A673 (cell line): ENCODE data around the gene TM2D3. TPM values are rescaled to one million over a fixed set of nuclear protein-coding genes. Genes with fewer than 3 reads are reported as not detected.
"Not testable (repeated sequence)": the region's sequence is repeated elsewhere in the genome, so short reads cannot be mapped to it uniquely, and the experiment has no call there.

ENCODE experiments used
- BruUV-seq: library from RNA; stranded (reverse); fragments of 400-500 nt; replicated peaks from 2 replicates; lab custom pipeline; 2021; lab: Mats Ljungman, UMichigan
- CTCF ChIA-PET: fragments of 300-600 bp; sonication (Branson Sonifier 250); formaldehyde crosslinking; loops from one replicate; lab custom pipeline; 2022; ENCODE audit warnings: antibody characterized with exemption; lab: Charles Lee
- POLR2A ChIA-PET: fragments of 300-600 bp; sonication (Branson Sonifier 250); formaldehyde crosslinking; loops from one replicate; lab custom pipeline; 2022; ENCODE audit warnings: antibody characterized with exemption; ENCODE audit not compliant: low non-redundant PET; lab: Charles Lee
- DNase-seq: peaks from one replicate; pipeline ENCODE4 v3.0.0-alpha.2; 2015; ENCODE audit warnings: low spot score
- H3K27ac ChIP-seq: fragments of 200-600 bp; sonication (generic); 2 replicates; pipeline ENCODE4 v1.5.1; 2016; ENCODE audit warnings: mixed run types, low read depth, mild to moderate bottlenecking, mixed read lengths, antibody characterized with exemption, low read length; ENCODE audit not compliant: poor library complexity, severe bottlenecking
- H3K27me3 ChIP-seq: fragments of 200-600 bp; sonication (generic); replicated peaks from 2 replicates; pipeline ENCODE4 v1.6.1; 2017; ENCODE audit warnings: mixed run types, low read depth, mild to moderate bottlenecking, mixed read lengths, antibody characterized with exemption, low read length; ENCODE audit not compliant: insufficient read depth, poor library complexity
- H3K36me3 ChIP-seq: fragments of 200-600 bp; sonication (generic); 2 replicates; pipeline ENCODE4 v1.6.1; 2016; ENCODE audit warnings: mixed run types, mild to moderate bottlenecking, mixed read lengths, antibody characterized with exemption, low read length; ENCODE audit not compliant: insufficient read depth, poor library complexity, severe bottlenecking
- H3K4me1 ChIP-seq: fragments of 200-600 bp; sonication (generic); 2 replicates; pipeline ENCODE4 v1.6.1; 2017; ENCODE audit warnings: mixed run types, mild to moderate bottlenecking, mixed read lengths, antibody characterized with exemption, low read length; ENCODE audit not compliant: insufficient read depth, poor library complexity, severe bottlenecking
- H3K4me3 ChIP-seq: fragments of 200-600 bp; sonication (generic); 2 replicates; pipeline ENCODE4 v1.5.1; 2016; ENCODE audit warnings: low read depth, mixed run types, mild to moderate bottlenecking, mixed read lengths, low read length; ENCODE audit not compliant: poor library complexity, severe bottlenecking
- H3K9me3 ChIP-seq: fragments of 200-600 bp; sonication (generic); 2 replicates; pipeline ENCODE4 v1.6.1; 2016; ENCODE audit warnings: mixed run types, low read depth, mild to moderate bottlenecking, mixed read lengths, antibody characterized with exemption, low read length; ENCODE audit not compliant: poor library complexity, severe bottlenecking
- EZH2 ChIP-seq: fragments of 200-600 bp; sonication (generic); IDR thresholded peaks from 2 replicates; pipeline ENCODE4 v1.6.1; 2017; ENCODE audit warnings: borderline replicate concordance, low read depth, mild to moderate bottlenecking, mixed read lengths, antibody characterized with exemption, low read length; ENCODE audit not compliant: poor library complexity, severe bottlenecking
- intact Hi-C: fragments of 100-400 bp; cut with micrococcal nuclease; formaldehyde crosslinking; loops from one replicate; pipeline ENCODE4 v1.10.0; 2022; ENCODE audit not compliant: unreplicated experiment
- total RNA-seq: library from RNA; stranded (reverse); gene quantifications from 2 replicates; pipeline ENCODE4 v1.2.3, GENCODE V29; 2021
- TF ChIP-seq, protein P1 (sequence below): fragments of 300-800, 200-600 bp; sonication (generic); conservative IDR thresholded peaks from 2 replicates; pipeline ENCODE4 v1.5.1; 2017; ENCODE audit warnings: low read depth, mild to moderate bottlenecking, antibody characterized with exemption, low read length, moderate library complexity, mixed read lengths

TM2D3 gene
- total RNA-seq, 1 experiment from 2014 or later = 49.4 TPM

DNA sequence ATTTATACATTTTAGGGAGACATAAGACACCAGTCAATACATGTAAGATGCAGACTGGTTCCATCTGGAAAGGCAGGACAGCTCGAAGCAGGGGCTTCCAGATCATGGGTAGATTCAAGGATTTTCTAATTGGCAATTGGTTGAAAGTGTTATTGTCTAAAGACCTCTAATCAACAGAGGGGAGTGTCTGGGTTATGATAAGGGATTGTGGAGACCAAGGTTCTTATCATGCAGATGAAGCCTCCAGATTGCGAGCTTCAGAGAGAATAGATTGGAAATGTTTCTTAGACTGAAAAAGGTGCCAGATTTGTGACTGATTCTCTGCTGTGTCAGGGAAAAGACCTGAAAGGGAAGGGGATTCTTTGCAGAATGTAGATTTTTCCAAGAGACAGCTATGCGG, 15.1 kb downstream of the TM2D3 start:
- H3K27me3 ChIP-seq = no peaks in the 10 kb centered on the region
- H3K36me3 ChIP-seq = peaks cover 12% of the 10 kb centered on the region
- no peak overlapping the region for H3K4me3 ChIP-seq
- POLR2A ChIA-PET = no interaction called here
- CTCF ChIA-PET = interaction anchor here (0.5 kb wide), 1 partner anchor 18 kb away, joined by 3 read pairs; no protein-coding TSS in a partner anchor
- DNase-seq = no peak
- no peak overlapping the region for H3K27ac ChIP-seq
- no peaks in the 10 kb centered on the region for H3K9me3 ChIP-seq
- H3K4me1 ChIP-seq = peaks cover 12% of the 10 kb centered on the region
- intact Hi-C loops = no loop called here
- no TSS peak for BruUV-seq
- no peak for TF ChIP-seq EZH2
- TF ChIP-seq, protein P1, sequence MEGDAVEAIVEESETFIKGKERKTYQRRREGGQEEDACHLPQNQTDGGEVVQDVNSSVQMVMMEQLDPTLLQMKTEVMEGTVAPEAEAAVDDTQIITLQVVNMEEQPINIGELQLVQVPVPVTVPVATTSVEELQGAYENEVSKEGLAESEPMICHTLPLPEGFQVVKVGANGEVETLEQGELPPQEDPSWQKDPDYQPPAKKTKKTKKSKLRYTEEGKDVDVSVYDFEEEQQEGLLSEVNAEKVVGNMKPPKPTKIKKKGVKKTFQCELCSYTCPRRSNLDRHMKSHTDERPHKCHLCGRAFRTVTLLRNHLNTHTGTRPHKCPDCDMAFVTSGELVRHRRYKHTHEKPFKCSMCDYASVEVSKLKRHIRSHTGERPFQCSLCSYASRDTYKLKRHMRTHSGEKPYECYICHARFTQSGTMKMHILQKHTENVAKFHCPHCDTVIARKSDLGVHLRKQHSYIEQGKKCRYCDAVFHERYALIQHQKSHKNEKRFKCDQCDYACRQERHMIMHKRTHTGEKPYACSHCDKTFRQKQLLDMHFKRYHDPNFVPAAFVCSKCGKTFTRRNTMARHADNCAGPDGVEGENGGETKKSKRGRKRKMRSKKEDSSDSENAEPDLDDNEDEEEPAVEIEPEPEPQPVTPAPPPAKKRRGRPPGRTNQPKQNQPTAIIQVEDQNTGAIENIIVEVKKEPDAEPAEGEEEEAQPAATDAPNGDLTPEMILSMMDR = no peak

DNA sequence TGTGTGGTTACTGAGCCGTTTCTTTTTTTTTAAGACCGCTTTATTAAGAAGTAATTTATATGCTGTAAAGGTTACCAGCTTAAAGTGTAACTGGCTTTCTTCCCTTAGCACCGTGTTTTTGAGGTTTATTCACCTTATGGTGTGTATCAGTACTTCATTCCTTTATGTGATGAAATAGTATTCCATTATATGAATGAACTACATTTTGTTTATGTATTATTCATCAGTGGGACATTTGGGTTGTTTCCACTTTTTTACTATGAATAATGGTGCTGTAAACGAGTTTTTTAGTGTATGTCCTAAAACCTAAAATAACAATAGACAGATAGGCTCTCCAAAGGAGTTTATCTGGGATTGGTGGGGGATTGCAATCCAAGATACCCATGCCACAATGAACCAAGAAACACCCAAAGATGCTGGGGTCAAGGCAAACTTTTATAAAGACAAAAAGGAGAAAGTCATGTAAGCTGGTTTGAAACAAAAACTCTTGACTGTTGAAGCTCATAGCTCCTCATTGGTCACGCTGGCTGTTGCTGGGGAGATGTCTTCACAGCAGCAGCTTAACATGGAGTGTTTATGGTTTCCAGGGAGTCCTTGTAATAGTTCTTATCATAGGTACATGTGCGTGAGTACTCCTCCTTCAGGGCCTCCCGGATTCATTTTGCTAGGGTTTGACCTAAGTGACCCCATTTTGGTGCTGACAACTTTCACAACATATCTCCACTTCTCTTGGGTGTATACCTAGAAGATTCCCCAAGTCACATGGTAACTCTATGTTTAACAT, 16.0 kb downstream of the TM2D3 start:
- no peak for DNase-seq
- ChIA-PET CTCF (interaction anchor here (0.5 kb wide), 1 partner anchor 19 kb away, joined by 3 read pairs; no protein-coding TSS in a partner anchor), POLR2A (no interaction called here)
- Histone ChIP-seq H3K36me3 (peaks cover 12% of the 10 kb centered on the region), H3K4me3 (no peak overlapping the region), H3K9me3 (no peaks in the 10 kb centered on the region), H3K27me3 (no peaks in the 10 kb centered on the region), H3K4me1 (peaks cover 6% of the 10 kb centered on the region), H3K27ac (no peak overlapping the region)
- intact Hi-C loops = no loop called here
- TF ChIP-seq EZH2 = no peak
- TF ChIP-seq, protein P1 = no peak
- BruUV-seq = no TSS peak

DNA sequence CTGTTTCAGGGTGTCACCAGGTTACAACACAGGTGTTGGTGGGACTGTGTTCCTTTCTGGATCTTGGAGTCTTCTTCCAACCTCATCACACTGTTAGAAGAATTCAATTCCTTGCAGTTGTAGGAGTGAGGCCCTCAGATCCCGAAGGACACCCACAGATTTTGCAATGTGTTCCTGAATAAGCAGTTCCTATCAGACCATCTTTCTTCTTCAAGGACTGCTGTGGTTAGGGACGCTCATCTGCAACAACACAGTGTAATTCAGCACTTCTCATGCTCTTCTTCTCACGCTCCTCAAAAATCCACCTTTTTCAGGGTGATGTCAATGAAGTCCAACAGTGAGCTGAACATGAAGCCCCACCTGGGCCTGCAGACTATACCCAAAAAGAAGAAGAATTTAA, 18.8 kb downstream of the TM2D3 start:
- Histone ChIP-seq H3K4me1 (no peaks in the 10 kb centered on the region), H3K27me3 (no peaks in the 10 kb centered on the region), H3K4me3 (no peak overlapping the region), H3K9me3 (no peaks in the 10 kb centered on the region), H3K27ac (no peak overlapping the region), H3K36me3 (no peaks in the 10 kb centered on the region)
- TF ChIP-seq, protein P1 = no peak
- TF ChIP-seq EZH2 = no peak
- intact Hi-C loops = no loop called here
- POLR2A ChIA-PET = no interaction called here
- CTCF ChIA-PET = no interaction called here
- BruUV-seq = no TSS peak
- no peak for DNase-seq

DNA sequence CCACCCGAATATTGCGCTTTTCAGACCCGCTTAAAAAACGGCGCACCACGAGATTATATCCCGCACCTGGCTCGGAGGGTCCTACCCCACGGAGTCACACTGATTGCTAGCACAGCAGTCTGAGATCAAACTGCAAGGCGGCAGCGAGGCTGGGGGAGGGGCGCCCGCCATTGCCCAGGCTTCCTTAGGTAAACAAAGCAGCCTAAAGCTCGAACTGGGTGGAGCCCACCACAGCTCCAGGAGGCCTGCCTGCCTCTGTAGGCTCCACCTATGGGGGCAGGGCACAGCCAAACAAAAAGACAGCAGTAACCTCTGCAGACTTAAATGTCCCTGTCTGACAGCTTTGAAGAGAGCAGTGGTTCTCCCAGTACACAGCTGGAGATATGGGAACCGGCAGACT, 25.5 kb downstream of the TM2D3 start:
- CTCF ChIA-PET, H3K9me3 ChIP-seq, BruUV-seq, DNase-seq, H3K27me3 ChIP-seq, H3K36me3 ChIP-seq, H3K4me3 ChIP-seq, H3K27ac ChIP-seq, H3K4me1 ChIP-seq, POLR2A ChIA-PET, intact Hi-C loops: not testable (repeated sequence)
